HL-60/S4 treated with phorbol 12-myristate 13-acetate at 8.2 ng/mL for 4 days and 3 days (cell line): ENCODE measurements around the gene CDS2.

ENCODE experiments used
- in situ Hi-C: fragments of 300-500 bp; cut with MboI; formaldehyde crosslinking; loops from 2 replicates; pipeline ENCODE4 v1.15.0; 2022; ENCODE audit warnings: low sequenced_read_pairs

Gene CDS2

DNA sequence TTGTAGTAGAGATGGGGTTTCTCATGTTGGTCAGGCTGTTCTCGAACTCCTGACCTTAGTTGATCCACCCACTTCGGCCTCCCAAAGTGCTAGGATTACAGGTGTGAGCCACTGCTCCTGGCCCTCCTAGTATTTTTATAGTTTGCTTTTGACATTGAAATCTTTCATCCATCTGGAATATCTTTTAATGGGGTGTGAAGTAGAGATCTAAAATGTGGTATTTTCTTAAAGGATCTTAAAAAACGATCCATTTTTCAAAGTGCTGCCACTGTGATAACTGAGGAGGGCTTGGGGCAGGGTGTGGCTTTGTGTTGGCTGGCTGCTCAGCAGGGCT lies 23.1 kb downstream of the CDS2 start:
- in situ Hi-C loops, result no loop called here

DNA sequence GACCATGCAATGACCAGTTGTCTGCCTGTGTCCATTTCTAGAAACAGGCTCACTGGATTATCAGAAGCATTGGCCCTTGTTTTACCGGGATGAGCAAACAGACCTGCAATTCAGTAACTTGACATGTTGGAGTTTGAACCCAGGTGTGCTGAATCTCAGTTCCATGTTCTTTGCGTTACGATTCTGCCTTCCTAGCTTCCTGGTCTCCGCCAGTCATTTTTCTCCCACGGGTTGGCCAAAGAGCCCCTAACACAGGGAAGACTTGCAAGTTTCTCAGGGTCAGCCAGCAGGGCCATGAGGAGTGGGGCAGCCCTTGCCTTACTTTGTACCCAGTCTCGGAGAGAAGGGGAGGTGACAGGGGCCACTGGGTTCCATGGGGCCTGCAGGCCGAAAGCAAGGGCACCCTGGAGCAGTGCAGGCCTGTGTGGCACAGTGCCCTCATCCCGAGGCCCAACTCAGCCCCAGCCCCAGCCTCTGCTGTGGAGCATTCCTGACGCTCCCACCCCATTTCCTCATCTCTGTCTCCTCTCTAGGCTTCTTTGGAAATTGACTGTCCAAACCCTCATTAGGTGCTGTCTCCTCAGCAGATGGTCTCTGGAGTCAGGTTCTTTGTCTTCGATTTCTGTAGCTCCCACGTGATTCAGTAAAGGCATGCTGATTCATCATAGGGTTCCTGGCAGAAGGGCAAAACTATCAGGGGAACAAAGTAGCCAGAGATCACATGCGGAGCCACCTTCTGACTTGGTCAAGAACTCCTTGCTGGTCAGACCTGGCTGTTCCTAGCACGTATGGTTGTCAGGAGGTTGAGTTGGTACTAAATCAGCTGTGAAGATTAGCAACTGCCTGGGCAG lies 23.6 kb downstream of the CDS2 start:
- in situ Hi-C loops, result no loop called here

DNA sequence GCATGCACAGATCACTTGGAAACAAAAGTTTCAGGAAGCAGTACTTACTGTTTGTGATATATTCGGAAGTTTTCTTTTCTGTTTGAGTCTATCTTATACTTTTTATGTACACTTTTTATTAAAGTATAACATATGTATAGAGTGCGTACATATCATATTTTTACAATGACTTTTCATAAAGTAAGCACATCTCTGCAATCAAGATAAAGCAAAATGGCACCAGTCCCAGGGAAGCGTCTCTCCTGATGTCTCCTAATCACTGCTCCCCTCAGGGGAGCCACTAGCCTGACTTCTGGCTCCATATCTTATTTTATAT lies 26.3 kb downstream of the CDS2 start:
- in situ Hi-C loops, result no loop called here

DNA sequence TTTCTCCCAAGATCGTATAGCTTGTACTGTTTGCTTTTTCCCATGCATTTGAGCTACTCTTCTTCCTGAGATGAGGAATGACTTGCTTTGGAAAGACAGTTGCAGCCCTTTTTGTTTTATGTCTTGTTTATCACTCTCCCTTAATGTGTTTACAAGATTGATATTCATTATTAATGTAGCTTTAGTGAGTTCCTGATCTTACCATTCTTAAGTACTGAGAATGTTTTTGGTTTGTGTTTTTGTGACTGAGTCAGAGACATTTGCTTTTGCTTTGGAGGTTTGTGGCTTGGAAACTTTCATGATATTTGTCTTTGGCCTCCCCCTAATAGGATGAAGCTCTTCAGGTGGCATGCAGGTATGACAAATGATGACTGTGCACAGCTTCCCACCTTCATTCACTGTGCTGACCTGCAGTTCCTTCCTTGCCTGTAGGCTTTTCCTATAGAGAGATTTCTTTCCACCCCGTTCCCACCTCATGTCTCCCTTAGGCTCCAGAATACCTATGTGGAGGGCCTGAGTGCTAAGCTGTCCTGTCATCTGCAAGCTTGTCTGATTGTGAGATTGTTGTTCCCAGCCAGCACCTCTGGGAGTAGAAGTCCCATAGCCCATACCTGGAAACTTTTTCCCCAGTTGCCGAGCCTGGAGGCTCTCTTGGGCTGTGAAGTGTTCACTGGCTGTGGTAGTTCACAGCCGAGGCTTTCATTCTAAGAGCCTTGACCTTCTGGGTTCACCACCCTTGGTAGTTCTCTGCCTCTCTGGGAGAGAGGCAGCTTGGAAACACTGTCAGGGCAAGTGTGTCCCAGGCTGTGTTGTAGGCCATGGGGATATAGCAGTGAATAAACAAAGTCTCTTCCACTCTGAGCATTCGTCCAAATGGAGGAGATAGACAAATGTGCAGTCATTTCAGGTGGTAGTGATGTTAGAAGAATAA lies 27.1 kb downstream of the CDS2 start:
- in situ Hi-C loops, result no loop called here

DNA sequence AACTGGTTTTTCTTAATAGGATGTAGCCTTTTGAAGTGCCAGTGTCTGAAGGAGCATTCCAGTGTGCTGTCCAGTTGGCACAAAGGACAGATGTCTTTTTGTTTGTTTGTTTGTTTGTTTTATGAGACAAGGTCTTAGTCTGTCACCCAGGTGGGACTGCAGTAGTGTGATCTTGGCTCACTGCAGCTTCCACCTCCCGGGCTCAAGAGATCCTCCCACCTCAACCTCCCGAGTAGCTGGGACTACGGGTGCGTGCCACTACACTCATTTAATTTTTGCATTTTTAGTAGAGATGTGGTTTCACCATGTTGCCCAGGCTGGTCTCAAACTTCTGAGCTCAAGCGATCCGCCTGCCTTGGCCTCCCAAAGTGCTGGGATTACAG lies 27.7 kb downstream of the CDS2 start:
- in situ Hi-C loops, result no loop called here

DNA sequence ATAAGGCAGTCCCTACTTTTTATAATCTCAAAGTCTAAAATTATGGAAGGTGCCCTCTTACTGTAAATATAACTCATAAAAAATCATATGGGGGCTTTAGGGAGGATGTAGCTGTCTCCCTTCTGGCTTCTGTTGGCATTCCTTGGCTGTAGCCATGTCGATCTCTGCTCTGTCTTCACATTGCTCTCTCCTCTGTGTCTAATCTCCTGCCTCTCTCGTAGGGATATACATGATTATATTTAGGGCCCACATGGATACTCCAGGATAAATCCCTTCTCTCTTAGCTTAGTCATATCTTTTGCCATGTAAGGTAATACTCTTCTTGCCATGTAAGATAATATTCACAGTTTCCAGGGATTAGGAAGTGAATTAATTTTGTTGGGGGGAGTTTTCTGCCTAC lies 28.6 kb downstream of the CDS2 start:
- in situ Hi-C loops, result no loop called here

DNA sequence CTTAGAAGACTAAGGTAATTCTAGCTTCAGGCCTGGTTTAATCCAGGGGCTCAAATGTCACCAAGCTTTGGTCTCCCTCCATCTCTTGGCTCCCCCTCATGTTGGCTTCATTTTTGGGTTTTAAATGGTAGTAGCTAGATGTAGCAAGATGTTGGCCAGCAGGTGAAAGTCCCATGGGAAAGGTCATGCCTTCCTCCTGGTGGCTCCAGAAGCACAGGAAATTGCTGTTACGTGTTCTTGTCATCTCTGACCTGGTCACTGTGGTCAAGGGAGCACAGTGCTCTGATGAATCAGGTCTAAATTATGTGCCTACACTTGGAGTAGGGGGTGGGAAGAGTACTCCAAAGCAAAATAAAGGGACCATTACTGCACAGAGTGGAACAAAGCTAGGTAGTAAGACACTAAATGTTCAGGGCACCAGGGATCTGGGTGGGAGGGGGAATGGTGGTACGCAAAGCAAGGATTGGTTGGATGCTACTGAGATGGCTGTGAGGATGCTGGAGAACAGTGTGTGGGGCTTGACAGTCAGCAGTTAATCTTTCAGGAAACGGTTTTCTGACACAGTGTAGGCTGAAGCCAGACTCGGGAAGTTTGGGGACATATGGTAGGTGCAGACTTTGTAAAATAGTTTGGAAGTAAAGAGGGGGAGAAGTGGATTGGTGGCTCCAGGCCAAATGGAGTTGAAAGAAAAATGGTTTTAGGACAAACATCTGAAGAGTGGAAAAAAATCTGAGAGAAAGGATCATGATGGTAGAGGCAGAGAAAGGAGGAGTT lies 30.1 kb downstream of the CDS2 start:
- in situ Hi-C loops, result no loop called here

DNA sequence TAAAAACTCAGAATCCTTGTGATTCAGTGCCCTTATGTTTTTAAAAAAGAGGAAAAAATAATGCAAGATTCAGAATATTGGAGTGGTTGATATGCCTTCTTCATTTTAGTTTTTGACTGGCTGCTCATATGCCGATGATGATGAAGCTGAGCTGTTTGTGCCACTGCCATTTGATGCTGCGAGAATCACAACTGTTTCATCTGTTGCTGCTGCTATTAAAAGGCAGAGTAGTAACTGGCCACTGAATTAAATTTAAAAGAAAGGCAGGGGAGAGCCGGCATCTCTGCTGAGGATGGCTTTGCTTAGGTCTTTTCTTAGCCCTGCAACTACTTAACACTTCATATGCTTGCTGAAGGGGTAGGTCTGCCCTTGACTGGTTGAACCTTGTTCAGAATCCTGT lies 33.1 kb downstream of the CDS2 start:
- in situ Hi-C loops, result no loop called here

DNA sequence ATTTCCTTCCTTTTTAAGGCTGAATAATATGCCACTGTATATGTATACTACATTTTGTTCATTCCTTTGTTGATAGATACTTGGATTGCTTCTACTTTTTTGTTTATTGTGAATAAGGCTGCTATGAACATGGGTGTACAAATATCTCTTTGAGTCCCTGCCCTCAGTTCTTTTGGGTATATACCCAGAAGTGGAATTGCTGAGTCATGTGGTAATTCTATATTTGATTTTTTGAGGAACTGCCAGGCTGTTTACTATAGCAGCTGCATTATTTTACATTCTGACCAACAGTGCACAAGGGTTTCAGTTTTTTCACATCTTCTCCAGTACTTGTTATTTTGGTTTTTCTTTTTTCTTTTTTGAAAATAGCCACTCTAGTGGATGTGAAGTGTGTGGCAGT lies 34.1 kb downstream of the CDS2 start:
- in situ Hi-C loops, result no loop called here

DNA sequence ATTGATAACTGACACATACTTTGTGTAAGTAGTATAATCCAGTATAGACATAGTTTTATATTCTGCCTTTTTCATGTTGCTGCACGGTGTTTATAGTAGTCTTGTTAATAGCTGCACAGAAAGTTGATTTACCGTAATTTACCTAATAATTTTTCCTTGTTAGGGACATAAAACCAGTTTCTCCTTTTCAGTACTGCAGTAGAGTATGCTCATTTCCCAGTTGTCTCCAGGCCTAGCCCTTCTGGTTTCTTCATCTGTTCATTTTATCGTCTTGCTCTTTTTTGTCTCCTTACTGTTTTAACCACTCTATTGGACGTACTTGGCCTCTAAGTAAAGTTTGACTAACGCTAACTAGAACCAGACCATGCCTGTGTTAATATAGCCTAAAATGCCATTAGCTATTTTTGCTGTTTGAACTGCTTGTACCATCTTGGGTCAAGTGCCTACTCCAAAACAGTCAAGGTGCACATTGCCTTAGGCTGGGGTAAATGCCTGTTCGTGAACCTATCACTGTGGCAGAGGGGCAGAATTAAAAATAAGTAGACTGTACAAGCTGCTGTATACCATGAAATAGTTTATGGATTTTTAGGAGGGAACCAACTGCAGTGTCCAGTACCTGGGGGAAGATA lies 34.8 kb downstream of the CDS2 start:
- in situ Hi-C loops, result no loop called here

DNA sequence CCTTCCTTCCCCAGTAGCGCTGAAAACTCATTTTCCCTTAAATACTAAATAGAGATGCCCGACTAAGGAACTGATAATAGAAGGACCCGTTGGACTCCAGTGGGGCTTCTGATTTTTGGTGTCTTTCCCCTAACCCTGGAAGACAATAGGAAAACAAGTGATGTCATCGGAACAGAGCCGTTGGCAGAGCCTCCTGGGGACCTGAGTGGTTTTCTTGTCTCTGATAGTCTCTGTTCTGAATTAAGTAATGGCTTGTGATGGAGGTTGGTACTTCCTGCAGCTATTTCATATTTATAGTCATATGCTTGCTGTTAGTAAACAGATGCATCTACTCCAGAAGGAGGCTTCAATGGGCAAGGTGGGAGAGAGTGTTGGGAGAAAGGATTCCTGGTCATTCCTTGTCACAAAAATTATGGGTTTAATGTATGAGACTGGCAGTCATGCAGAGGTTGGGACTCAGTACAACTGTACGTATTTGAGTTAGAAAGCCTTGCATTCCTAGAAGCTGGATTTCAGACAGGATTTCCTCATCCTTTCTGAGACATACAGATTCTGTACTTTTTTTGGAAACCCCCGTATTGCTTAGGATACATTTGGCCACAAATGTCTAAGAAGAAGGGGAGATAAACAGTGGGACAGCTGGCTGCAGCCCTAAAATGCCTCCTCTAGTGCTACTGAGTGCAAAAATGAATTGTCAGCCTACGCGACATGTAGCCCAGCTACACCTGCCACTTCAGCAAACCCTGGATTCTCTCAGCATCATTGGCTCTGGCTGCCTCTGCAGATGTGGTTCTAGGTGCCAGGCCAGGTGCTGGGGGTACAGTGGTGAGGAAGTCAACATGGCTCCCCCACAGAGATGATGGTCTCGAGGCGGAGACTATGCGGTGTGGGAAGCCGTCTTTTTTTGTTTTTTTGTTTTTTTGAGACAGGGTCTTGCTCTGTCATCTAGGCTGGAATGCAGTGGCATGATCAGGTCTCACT lies 38.1 kb downstream of the CDS2 start:
- in situ Hi-C loops, result no loop called here

DNA sequence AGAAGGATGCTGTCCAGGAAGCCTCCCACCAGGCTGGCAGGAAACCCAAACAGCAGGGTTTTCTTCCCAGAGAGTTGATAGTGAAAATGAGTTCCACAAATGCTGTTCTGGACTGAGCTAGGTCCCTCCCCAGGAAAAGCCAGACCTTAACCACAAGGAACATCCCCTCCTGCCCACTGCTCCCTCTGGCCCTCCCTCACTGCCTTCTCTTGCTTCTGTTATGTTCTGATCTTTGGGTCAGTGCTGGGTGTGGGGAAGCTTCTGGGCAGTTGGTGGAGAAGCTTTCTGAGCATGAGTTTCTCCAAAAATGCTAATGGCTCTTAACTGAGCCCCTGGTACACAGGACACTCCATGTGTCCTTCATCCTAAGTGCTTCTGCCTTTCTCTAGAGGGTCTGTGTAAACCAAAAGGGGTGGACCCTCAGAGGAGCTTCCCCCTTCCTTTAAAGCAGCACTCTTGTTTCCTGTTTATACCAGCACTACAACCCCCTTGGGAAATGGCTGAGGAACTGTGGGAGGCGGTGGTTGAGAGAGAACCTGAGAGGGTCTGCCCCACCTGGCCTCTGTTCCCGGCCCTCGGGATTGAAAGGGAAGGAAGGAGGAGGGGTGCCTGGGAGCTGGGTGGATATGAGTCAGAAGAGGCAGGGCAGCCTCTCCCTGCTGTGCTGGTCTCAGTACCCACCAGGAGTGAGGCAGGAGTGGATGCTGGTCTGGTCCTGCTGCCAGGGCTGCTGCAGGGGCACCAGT lies 42.0 kb downstream of the CDS2 start:
- in situ Hi-C loops, result no loop called here

DNA sequence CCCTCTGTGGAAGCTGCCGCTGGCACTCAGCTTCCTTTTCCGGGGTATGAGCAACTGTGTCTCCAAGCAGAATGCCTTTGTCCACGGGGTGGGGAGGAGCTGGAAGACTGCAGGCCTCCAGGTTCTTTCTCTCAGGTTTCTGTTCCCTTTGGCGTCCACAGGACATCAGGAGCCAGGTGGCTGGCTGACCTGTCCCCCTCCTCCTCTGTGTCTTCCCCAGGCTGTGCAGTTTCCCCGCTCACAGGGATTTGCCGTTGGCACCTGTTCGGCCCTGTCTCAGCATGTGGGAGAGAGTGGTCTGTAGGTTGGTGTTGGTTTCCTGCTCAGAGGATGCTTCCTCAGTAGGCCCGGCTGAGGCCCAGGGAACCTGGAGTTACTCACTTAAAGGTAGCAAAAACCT lies 43.5 kb downstream of the CDS2 start:
- in situ Hi-C loops, result no loop called here

DNA sequence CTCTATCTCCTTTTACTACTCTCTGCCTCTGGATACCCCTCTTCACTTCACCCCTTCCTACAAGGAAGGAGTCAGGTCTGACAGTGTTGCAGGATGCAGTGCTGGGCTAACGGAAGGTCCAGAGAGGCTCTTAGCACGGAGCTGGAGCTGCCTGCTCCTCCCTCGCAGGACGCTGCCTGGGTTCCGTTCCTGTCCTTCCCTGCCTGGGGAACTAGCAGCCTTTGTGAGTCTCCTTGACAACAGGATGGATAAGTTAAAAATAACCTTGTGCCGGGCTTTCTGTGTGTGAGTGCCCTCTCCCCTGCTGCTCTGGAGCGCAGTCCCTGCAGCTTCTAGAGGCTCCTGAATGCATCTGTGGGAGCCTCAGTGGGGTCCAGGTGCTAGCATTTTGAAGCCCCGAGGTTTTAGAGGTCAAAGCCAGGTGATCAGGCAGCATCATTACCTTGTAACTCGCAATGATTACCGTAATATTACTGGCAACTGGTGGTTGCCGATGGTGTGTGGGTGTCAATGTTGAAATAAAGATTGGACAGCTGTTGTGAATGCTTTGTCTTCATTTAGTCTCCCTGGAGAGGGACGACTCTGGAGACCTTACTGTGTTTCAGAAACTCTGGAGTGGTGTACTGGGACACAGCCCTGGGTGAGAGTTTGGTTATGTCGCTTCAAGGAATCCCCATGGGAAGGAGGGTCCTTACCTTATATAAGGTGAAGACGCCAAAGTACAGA lies 44.4 kb downstream of the CDS2 start:
- in situ Hi-C loops, result no loop called here

DNA sequence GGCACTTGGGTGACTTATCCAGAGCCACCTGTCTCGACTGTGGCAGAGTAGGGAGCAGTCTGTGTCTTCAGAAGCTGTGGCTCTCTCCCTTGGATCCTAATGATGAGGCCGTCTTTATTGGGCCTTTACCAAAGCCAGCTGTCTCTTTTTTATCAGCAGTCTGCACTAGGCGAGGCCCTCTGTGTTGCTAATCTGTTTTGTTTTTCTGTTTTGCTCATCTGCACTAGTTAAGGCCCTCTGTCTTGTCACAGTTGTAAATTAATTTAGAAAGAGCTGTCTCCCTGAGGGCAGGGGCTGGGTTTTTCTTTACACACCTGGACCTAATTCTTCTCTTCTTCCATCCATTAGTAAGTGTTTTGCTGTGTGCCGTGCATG lies 45.0 kb downstream of the CDS2 start:
- in situ Hi-C loops, result no loop called here

DNA sequence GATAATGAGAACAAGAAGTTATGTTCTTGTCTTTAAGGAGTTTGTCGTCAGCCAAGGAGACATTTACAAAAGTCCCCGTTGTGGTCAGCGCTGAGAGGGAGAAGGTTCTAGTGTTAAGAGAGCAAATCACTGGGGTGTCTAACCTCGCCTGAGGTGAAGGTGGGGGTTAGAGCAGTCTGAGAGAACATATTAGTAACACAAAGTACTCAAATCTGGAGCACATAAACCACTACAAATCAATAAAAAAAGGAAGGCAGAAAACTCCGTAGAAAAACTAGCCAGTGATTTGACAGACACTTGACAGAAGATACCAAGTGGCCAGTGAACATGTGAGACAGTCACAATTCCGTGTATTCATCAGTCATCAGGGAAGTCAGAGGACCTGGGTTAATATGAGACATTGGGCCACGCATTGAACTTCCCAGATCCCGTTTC lies 45.4 kb downstream of the CDS2 start:
- in situ Hi-C loops, result no loop called here

DNA sequence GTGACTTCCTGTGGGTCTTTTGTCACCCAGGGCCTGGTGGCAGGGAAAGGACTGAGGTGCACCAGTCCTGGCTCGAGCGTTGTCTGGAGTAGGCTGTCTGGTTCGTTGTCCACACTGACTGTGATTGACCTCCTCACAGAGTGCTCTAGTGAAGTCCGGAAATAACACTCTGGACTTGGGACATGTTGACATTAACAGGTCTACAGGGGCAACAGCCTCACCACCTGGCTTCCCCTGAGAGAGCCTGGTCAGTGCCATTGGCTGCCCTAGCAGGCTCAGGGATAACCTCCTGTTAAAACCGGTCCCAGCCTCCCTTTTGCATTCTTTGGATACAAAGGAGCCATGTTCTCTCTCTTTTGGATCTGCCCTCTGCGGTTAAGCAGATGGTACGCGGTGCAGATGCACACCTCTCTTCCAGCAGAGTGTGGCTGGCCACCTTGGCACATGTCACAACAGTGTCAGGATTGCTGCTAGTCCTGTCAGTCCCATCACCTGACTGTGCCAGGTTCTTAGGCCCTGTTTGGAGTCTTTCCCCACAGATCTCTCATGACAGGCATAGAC lies 46.2 kb downstream of the CDS2 start:
- in situ Hi-C loops, result no loop called here

DNA sequence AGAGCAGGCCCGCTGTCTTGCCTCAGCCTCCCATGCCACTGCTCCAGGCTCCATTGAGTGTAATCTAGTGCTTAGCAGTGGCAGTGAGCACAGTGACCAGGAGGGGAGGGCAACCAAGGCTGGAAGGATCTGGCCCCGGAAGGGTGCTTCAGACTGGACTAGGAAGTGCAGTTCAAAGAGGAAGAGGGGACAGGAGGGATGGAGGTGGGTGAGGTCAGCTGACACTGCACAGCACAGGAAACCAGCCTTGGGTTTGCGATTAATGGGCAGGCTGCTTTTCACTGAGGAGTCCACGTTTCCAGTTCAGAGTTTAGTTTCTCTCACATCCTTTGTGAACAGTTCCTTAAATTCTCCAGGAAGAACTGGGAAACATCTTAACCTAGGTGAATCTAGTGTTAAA lies 46.9 kb downstream of the CDS2 start:
- in situ Hi-C loops, result no loop called here
